Lung (tissue), 12 donors: ENCODE results near the gene HMX1. TPM values are rescaled to one million over a fixed set of nuclear protein-coding genes. Genes with fewer than 3 reads are reported as not detected.

Experiments
- ATAC-seq: fragments of 200-7000 bp; cut with Tn5 transposase; one replicate; pipeline ENCODE4 v1.9.1; 2020; ENCODE audit warnings: moderate number of reproducible peaks; ENCODE audit not compliant: insufficient read depth, low FRiP score
- DNase-seq, 3 donors: peaks; one replicate each; pipeline ENCODE4 v3.0.0-alpha.2; 2013 to 2017
- H3K27ac ChIP-seq, 2 donors: one replicate each; pipeline ENCODE4 v1.5.1; 2013; ENCODE audit warnings: mild to moderate bottlenecking in 2 of 2, moderate library complexity in 2 of 2, control low read depth in 1 of 2, inconsistent platforms in 1 of 2, low read depth in 1 of 2, low read length in 1 of 2
- H3K27me3 ChIP-seq, 3 donors: one replicate each; pipeline ENCODE4 v1.5.1; 2013; ENCODE audit warnings: low read length in 2 of 3; ENCODE audit not compliant: control insufficient read depth in 3 of 3, insufficient read depth in 3 of 3
- H3K36me3 ChIP-seq, 4 donors: one replicate each; pipeline ENCODE4 v1.5.1; 2013; ENCODE audit warnings: low read length in 4 of 4, mild to moderate bottlenecking in 1 of 4, moderate library complexity in 1 of 4; ENCODE audit not compliant: control insufficient read depth in 4 of 4, insufficient read depth in 4 of 4
- H3K4me1 ChIP-seq, 5 donors: one replicate each; pipeline ENCODE4 v1.5.1; 2013; ENCODE audit warnings: low read length in 5 of 5, mild to moderate bottlenecking in 2 of 5, moderate library complexity in 1 of 5; ENCODE audit not compliant: control insufficient read depth in 5 of 5, insufficient read depth in 5 of 5
- H3K4me3 ChIP-seq: one replicate; pipeline ENCODE4 v1.5.1; 2013; ENCODE audit warnings: mild to moderate bottlenecking, control low read depth, moderate library complexity
- H3K9ac ChIP-seq, 2 donors: one replicate each; pipeline ENCODE4 v1.5.1; 2013; ENCODE audit warnings: low read length in 2 of 2, control low read depth in 1 of 2; ENCODE audit not compliant: insufficient read depth in 1 of 2
- H3K9me3 ChIP-seq, 4 donors: one replicate each; pipeline ENCODE4 v1.5.1; 2013; ENCODE audit warnings: low read length in 3 of 4, mild to moderate bottlenecking in 1 of 4, moderate library complexity in 1 of 4; ENCODE audit not compliant: control insufficient read depth in 4 of 4, insufficient read depth in 3 of 4
- WGBS, 2 donors: extraction: QIAGEN DNeasy Blood & Tissue Kit; methylation state at CpG; one replicate each; pipeline ENCODE4 v1.1.7; 2013; 5-methylcytosine and 5-hydroxymethylcytosine counted together
- polyA plus RNA-seq, 2 donors: library from polyadenylated mRNA; stranded (reverse); fragments of 200-250 nt; gene quantifications; one replicate each; pipeline ENCODE4 v1.2.1, GENCODE V29; 2013
- total RNA-seq, 2 donors: library from RNA; depleted of rRNA in 1 of 2; stranded (reverse); fragments of >200 nt in 1 of 2; gene quantifications; one replicate each; pipeline ENCODE4 v1.2.1, GENCODE V29; 2014 to 2021
- TF ChIP-seq, protein P1 (sequence below): IDR thresholded peaks from 2 replicates; pipeline ENCODE4 v1.5.1; 2012; ENCODE audit warnings: mild to moderate bottlenecking; ENCODE audit errors: control extremely low read depth, extremely low read depth
- donor health status: control.
- donor health status: control.
- donor health status: Bipolar disorder and iron deficiency.
- donor health status: healthy.
- donor health status: DM: yes; HTN: yes; CAD: no.

Gene HMX1
- total and polyA plus RNA-seq, 4 donors: not detected

DNA sequence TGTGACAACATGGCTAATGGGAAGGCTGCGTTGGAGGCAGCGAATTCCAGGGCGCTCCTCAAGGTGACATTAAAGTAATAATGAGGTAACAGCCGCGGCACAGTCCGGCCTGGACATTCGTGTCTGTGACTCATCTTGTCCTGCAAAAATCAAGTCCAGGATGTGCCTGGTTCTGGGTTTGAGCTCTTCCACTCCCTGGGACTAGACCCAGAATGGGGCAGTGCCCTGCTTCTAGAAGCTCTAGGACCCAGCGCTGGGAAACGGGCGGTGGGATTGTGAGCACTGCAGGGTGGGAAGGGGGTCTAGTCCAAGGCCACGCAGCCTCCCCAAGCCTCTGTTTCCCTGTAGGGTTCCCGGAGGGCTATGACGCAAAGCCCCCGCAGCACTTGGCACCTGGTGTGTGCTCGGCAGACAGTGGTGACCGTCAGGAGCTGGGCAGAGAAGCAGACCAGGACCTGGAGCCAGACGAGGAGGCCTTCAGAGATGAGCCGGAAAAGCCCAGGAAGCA is 34.9 kb downstream of the HMX1 start:
- Histone ChIP-seq H3K36me3 (no peaks in the 10 kb centered on the region), H3K4me3 (no peak overlapping the region), H3K9ac (no peak overlapping the region), H3K27ac (no peak overlapping the region), H3K4me1 (no peaks in the 10 kb centered on the region), H3K9me3 (peaks cover 0 to 8% (median 0%) of the 10 kb centered on the region in 4 donors), H3K27me3 (peaks cover 0 to 3% (median 0%) of the 10 kb centered on the region in 3 donors)
- no peak for ATAC-seq
- TF ChIP-seq, protein P1, sequence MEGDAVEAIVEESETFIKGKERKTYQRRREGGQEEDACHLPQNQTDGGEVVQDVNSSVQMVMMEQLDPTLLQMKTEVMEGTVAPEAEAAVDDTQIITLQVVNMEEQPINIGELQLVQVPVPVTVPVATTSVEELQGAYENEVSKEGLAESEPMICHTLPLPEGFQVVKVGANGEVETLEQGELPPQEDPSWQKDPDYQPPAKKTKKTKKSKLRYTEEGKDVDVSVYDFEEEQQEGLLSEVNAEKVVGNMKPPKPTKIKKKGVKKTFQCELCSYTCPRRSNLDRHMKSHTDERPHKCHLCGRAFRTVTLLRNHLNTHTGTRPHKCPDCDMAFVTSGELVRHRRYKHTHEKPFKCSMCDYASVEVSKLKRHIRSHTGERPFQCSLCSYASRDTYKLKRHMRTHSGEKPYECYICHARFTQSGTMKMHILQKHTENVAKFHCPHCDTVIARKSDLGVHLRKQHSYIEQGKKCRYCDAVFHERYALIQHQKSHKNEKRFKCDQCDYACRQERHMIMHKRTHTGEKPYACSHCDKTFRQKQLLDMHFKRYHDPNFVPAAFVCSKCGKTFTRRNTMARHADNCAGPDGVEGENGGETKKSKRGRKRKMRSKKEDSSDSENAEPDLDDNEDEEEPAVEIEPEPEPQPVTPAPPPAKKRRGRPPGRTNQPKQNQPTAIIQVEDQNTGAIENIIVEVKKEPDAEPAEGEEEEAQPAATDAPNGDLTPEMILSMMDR: no peak
- 85 to 92% methylated on average over 18 of the region's 18 CpGs for WGBS, 2 donors
- peak in 1 of 3 donors; percentile 10 for DNase-seq

DNA sequence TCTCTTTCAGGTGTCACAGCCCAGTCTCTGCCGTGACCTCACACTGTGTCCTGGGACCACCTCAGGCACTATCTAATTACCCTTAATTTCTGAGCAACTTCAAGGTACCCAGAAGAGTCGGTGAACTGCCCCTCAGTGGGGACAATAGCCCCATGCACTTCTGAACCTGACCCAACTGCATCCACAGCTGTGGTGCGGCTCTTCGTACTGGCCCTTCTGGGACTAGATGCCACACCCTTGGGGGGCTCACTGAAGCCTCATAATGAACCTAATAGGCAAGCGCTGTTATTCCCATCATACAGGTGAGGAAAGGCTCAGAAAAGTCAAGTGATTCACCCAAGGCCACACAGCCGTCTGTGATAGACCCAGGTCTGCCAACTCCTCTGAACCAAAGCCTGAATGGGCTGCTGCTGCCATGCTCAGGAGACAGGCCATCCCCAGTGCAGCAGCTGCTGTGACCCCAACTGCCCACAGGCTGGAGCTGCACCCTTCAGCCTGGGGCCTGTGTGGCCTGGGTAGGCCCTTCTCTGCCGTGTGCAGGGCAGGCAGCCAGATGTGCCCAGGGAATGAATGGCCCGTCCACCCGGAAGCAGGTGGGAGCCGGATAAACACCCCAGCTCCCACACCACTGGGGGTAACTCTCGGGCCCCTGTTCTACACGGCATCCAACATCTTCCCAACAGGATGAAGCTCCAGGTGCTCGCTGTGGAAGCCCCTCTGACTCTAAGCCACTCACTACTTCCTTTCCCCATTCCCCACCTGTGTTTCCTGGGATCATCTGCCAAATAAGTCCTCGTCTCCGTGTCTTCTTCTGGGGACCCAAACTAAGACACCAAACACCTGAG is 35.9 kb downstream of the HMX1 start:
- WGBS, 2 donors: 78 to 87% methylated on average over 15 of the region's 15 CpGs
- peak in 1 of 3 donors; percentile 5 for DNase-seq

DNA sequence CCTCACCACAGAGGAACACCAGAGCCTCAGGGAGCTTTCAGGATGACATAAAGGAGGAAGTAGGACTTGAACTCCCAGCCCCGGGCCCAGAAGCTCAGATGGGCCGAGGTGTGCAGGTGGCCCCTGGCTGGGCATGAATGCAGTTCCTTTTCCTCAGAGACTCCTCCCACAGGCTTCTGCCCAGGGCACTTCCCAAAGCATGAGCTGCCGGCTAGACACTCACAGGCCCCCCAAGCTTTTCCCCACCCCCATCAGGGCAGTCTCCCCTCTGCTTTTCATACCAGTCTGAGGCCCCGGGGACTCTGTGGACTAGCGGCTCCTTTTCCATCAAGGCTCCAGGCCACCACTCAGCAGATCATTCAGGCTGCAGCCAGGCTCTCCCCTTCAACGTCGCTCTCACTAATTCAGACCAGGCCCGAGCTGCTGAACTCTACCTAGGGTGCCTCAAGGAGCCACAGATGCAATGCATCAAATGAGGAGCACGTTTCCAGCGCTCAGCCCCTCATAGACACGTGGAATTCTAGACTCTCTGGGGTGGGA is 36.9 kb downstream of the HMX1 start:
- no peaks in the 10 kb centered on the region for H3K4me1 ChIP-seq
- peaks cover 0 to 7% (median 0%) of the 10 kb centered on the region in 4 donors for H3K9me3 ChIP-seq
- H3K9ac ChIP-seq: no peak overlapping the region
- ATAC-seq (no peak), DNase-seq (no peak)
- no peak overlapping the region for H3K4me3 ChIP-seq
- TF ChIP-seq, protein P1: no peak
- WGBS, 2 donors: 54 to 55% methylated on average over 11 of the region's 11 CpGs
- peaks cover 0 to 3% (median under 1%) of the 10 kb centered on the region in 3 donors for H3K27me3 ChIP-seq
- no peaks in the 10 kb centered on the region for H3K36me3 ChIP-seq
- H3K27ac ChIP-seq: no peak overlapping the region

More for the DNA sequence above, 35.9 kb downstream of the HMX1 start:
- no peak overlapping the region for H3K9ac ChIP-seq
- peaks cover 0 to 7% (median 0%) of the 10 kb centered on the region in 4 donors for H3K9me3 ChIP-seq
- H3K27me3 ChIP-seq: peaks cover 0 to 3% (median 0%) of the 10 kb centered on the region in 3 donors
- H3K36me3 ChIP-seq: no peaks in the 10 kb centered on the region
- TF ChIP-seq, protein P1: no peak
- no peaks in the 10 kb centered on the region for H3K4me1 ChIP-seq
- no peak overlapping the region for H3K27ac ChIP-seq
- H3K4me3 ChIP-seq: no peak overlapping the region
- no peak for ATAC-seq
